Dendritic cell treated with granulocyte-macrophage colony-stimulating factor and Interleukin-4, amounts not matched to agents 40 ng/mL and 50 ng/mL, for 4 days (primary cell): Measurements from ENCODE around the gene ESRRB.

Source experiments
- H3K27ac Mint-ChIP-seq: one replicate; pipeline ENCODE4 v1.8.0; 2022; ENCODE audit warnings: mild to moderate bottlenecking, mixed read lengths
- H3K27me3 Mint-ChIP-seq: one replicate; pipeline ENCODE4 v1.8.0; 2022; ENCODE audit warnings: mild to moderate bottlenecking, mixed read lengths
- H3K36me3 Mint-ChIP-seq: one replicate; pipeline ENCODE4 v1.8.0; 2022; ENCODE audit warnings: low read depth, mixed read lengths
- H3K4me1 Mint-ChIP-seq: one replicate; pipeline ENCODE4 v1.8.0; 2022; ENCODE audit warnings: low read depth, mixed read lengths
- H3K4me3 Mint-ChIP-seq: one replicate; pipeline ENCODE4 v1.8.0; 2022; ENCODE audit warnings: mild to moderate bottlenecking, moderate library complexity, mixed read lengths
- H3K9me3 Mint-ChIP-seq: one replicate; pipeline ENCODE4 v1.8.0; 2022; ENCODE audit warnings: mixed read lengths
- intact Hi-C: fragments of 100-400 bp; cut with micrococcal nuclease; formaldehyde crosslinking; loops from one replicate; pipeline ENCODE4 v1.15.0; 2022

ESRRB gene

GRCh38 chr14:76491172-76491930 is 115.4 kb downstream of the ESRRB start:
- intact Hi-C loops: no loop called here
- Mint-ChIP-seq H3K36me3 (no peaks in the 10 kb centered on the region), H3K4me3 (no peak overlapping the region), H3K27me3 (peaks cover 3% of the 10 kb centered on the region), H3K9me3 (no peaks in the 10 kb centered on the region), H3K27ac (no peak overlapping the region), H3K4me1 (no peaks in the 10 kb centered on the region)

GRCh38 chr14:76495983-76496382 is 120.0 kb downstream of the ESRRB start:
- Mint-ChIP-seq H3K27ac (no peak overlapping the region), H3K27me3 (peaks cover 4% of the 10 kb centered on the region), H3K9me3 (no peaks in the 10 kb centered on the region), H3K4me1 (no peaks in the 10 kb centered on the region), H3K4me3 (no peak overlapping the region), H3K36me3 (no peaks in the 10 kb centered on the region)
- intact Hi-C loops: no loop called here

GRCh38 chr14:76496595-76496994 is 120.7 kb downstream of the ESRRB start:
- Mint-ChIP-seq H3K4me1 (no peaks in the 10 kb centered on the region), H3K4me3 (no peak overlapping the region), H3K27ac (no peak overlapping the region), H3K9me3 (no peaks in the 10 kb centered on the region), H3K36me3 (no peaks in the 10 kb centered on the region), H3K27me3 (peaks cover 4% of the 10 kb centered on the region)
- intact Hi-C loops: no loop called here

DNA sequence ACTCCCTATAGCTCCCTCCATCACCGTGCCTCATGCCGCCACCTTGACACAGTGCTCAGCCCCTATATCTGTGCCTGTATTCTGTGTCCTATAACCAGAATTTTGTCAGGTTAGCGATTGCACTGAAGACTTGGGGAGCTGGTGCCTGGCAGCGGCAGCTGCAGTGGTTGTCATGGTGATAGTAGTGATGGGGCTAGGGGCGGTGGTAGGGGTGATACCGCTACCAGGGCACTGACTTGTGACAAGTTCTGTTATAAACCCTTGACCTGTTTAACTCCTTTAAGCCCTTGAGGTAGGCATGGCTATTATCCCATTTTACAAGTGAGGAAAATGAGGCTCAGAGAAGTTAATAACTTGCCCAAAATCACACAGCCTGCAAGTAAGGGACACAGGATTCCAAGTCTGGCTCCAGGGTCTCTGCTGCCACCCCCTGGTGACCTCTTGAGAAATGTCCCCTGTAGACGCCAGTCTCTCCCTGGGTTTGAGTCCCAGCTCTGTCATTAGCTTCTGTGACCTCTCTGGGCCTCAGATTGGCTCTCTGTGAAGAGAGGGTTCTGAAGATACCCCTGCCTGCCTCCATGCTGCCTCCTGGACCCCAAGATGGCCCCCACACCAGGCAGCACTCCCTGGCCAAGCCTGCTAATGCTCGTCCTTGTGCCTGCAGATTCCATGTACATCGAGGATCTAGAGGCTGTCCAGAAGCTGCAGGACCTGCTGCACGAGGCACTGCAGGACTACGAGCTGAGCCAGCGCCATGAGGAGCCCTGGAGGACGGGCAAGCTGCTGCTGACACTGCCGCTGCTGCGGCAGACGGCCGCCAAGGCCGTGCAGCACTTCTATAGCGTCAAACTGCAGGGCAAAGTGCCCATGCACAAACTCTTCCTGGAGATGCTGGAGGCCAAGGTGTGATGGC is 121.9 kb downstream of the ESRRB start:
- Mint-ChIP-seq H3K4me3 (no peak overlapping the region), H3K36me3 (no peaks in the 10 kb centered on the region), H3K9me3 (no peaks in the 10 kb centered on the region), H3K4me1 (no peaks in the 10 kb centered on the region), H3K27me3 (peaks cover 4% of the 10 kb centered on the region), H3K27ac (no peak overlapping the region)
- intact Hi-C loops: no loop called here

- Mint-ChIP-seq H3K36me3 (no peaks in the 10 kb centered on the region), H3K4me3 (no peak overlapping the region), H3K4me1 (no peaks in the 10 kb centered on the region), H3K27ac (no peak overlapping the region), H3K9me3 (no peaks in the 10 kb centered on the region), H3K27me3 (peaks cover 4% of the 10 kb centered on the region)
- intact Hi-C loops: no loop called here
Measured at GRCh38 chr14:76498463-76498935, 122.6 kb downstream of the ESRRB start.

DNA sequence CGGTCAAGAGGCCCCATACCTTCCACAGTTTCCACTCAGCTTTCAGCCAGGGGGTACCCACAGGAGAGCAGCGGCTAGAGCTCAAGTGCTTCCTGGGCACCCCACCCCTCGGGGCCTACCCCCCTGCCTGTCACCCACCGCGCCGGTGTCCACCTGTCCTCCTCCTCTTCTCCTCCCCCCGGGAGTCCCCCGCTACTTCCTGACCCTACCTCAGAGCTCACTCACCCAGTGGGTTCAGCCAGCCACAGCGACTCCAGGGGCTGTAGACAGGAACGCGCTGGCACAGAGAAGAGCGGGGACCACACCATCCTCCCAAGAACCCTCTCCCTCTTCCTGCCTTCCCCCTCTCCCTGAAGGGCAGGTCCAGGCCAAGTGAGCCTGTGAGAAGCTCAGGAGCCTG is 123.0 kb downstream of the ESRRB start:
- Mint-ChIP-seq H3K4me3 (no peak overlapping the region), H3K27me3 (peaks cover 4% of the 10 kb centered on the region), H3K4me1 (no peaks in the 10 kb centered on the region), H3K27ac (no peak overlapping the region), H3K9me3 (no peaks in the 10 kb centered on the region), H3K36me3 (no peaks in the 10 kb centered on the region)
- intact Hi-C loops: no loop called here

DNA sequence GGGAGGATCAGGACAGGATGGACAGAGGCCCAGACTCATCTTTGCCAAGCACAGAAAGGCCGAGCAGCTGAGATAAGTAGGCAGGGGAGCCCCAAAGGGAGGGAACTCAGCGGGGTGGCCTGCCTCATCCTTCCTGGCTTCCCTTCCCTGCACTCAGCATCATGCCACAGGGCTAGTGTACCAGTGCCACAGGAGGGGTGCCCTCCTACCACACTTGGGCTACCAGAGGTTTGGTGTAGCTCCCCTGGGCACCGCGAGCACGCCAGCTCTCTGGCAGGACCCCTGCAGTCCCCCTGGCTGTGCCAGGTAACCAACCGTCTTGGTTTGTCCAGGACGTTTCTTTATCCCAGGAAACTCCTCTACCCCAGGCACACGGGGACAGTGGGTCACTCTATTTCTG is 123.5 kb downstream of the ESRRB start:
- Mint-ChIP-seq H3K27me3 (peaks cover 4% of the 10 kb centered on the region), H3K4me1 (no peaks in the 10 kb centered on the region), H3K27ac (no peak overlapping the region), H3K9me3 (no peaks in the 10 kb centered on the region), H3K36me3 (no peaks in the 10 kb centered on the region), H3K4me3 (no peak overlapping the region)
- intact Hi-C loops: no loop called here

- no peak overlapping the region for H3K4me3 Mint-ChIP-seq
- no peaks in the 10 kb centered on the region for H3K4me1 Mint-ChIP-seq
- no peaks in the 10 kb centered on the region for H3K36me3 Mint-ChIP-seq
- intact Hi-C loops: no loop called here
- peaks cover 4% of the 10 kb centered on the region for H3K27me3 Mint-ChIP-seq
- no peaks in the 10 kb centered on the region for H3K9me3 Mint-ChIP-seq
- no peak overlapping the region for H3K27ac Mint-ChIP-seq
Measured at GRCh38 chr14:76500011-76500410, 124.1 kb downstream of the ESRRB start.

DNA sequence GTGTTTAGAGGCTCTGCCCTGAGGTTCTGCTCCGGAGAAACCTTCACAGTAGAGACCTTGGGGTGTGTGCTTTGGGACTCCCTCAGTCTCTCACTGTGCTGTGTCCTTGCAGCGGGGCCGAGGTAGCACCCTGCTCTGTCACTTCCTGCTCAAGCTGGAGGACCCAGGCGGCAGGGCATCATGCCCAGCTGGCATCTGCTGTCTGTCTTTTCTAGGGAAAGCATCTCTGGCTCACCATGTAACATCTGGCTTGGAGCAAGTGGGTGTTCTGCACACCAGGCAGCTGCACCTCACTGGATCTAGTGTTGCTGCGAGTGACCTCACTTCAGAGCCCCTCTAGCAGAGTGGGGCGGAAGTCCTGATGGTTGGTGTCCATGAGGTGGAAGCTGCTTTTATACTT is 124.5 kb downstream of the ESRRB start:
- Mint-ChIP-seq H3K9me3 (no peaks in the 10 kb centered on the region), H3K4me1 (no peaks in the 10 kb centered on the region), H3K27me3 (peaks cover 4% of the 10 kb centered on the region), H3K27ac (no peak overlapping the region), H3K36me3 (no peaks in the 10 kb centered on the region), H3K4me3 (no peak overlapping the region)
- intact Hi-C loops: no loop called here

DNA sequence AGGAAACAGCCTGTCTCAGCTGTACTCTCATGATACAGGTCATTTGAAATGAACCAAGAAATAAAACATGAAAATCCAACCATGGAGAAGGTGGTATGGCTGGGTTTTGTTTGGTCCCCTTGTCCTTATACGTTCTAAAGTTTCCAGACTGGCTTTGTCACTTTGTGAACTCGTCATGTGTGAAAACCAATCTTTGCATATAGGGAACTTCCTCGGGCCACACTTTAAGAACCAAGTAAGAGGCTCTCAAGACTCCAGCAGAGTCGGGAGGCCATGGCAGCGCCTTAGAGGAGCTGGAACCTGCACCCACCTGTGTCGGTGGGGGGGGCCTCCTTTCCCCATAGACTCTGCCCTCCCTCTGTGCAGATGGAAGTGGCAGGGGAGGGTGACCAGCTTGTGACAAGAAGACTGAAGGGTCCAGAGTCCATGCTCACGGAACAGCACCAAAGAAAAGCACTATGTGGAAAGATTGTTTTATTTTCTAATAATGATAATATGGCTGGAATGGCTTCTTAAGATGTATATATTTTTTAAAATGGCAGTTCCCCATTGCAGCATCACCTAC is 125.3 kb downstream of the ESRRB start:
- no peak overlapping the region for H3K4me3 Mint-ChIP-seq
- H3K36me3 Mint-ChIP-seq: no peaks in the 10 kb centered on the region

GRCh38 chr14:76502219-76502618 is 126.3 kb downstream of the ESRRB start:
- Mint-ChIP-seq H3K4me3 (no peak overlapping the region), H3K27me3 (peaks cover 4% of the 10 kb centered on the region), H3K9me3 (no peaks in the 10 kb centered on the region), H3K36me3 (no peaks in the 10 kb centered on the region), H3K27ac (no peak overlapping the region), H3K4me1 (no peaks in the 10 kb centered on the region)
- intact Hi-C loops: no loop called here

More for the DNA sequence above, 125.3 kb downstream of the ESRRB start:
- Mint-ChIP-seq H3K9me3 (no peaks in the 10 kb centered on the region), H3K27ac (no peak overlapping the region), H3K4me1 (no peaks in the 10 kb centered on the region), H3K27me3 (peaks cover 5% of the 10 kb centered on the region)
- intact Hi-C loops: no loop called here

DNA sequence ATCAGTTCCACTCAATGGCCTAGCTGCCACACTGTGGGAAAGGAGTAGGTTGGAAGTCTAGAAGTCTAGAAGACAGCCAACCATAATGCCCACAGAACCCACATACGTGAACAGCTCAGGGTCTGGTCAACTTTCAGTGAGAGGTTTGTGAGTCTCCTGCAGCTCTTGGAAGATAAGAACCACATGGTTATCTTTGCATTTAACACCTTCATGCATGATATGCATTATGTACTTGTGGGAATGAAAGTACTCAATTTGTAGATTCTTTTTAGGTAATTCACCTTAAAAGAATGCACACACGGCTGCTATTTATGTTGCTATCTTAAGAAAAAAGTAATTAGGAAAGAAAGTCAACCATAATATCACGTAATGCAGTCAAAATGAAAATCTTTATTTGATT is 126.7 kb downstream of the ESRRB start:
- no peaks in the 10 kb centered on the region for H3K4me1 Mint-ChIP-seq

GRCh38 chr14:76509311-76509710 is 133.4 kb downstream of the ESRRB start:
- intact Hi-C loops: no loop called here
- no peak overlapping the region for H3K4me3 Mint-ChIP-seq
- H3K27ac Mint-ChIP-seq: no peak overlapping the region
- H3K27me3 Mint-ChIP-seq: peaks cover 15% of the 10 kb centered on the region
- H3K4me1 Mint-ChIP-seq: no peaks in the 10 kb centered on the region
- H3K36me3 Mint-ChIP-seq: no peaks in the 10 kb centered on the region
- no peaks in the 10 kb centered on the region for H3K9me3 Mint-ChIP-seq

More for the DNA sequence above, 126.7 kb downstream of the ESRRB start:
- intact Hi-C loops: no loop called here
- Mint-ChIP-seq H3K27me3 (peaks cover 4% of the 10 kb centered on the region), H3K36me3 (no peaks in the 10 kb centered on the region), H3K27ac (no peak overlapping the region), H3K4me3 (no peak overlapping the region), H3K9me3 (no peaks in the 10 kb centered on the region)

- H3K36me3 Mint-ChIP-seq: no peaks in the 10 kb centered on the region
- intact Hi-C loops: loop anchor here (5.0 kb wide), 1 partner anchor 137 kb away; no protein-coding TSS in a partner anchor
- H3K9me3 Mint-ChIP-seq: no peaks in the 10 kb centered on the region
- no peak overlapping the region for H3K27ac Mint-ChIP-seq
- H3K27me3 Mint-ChIP-seq: peaks cover 15% of the 10 kb centered on the region
- H3K4me1 Mint-ChIP-seq: no peaks in the 10 kb centered on the region
- H3K4me3 Mint-ChIP-seq: no peak overlapping the region
Measured at GRCh38 chr14:76510181-76510580, 134.2 kb downstream of the ESRRB start.
